B cell (primary cell): ENCODE measurements around the gene QRFP. TPM values are rescaled to one million over a fixed set of nuclear protein-coding genes. Genes with fewer than 3 reads are reported as not detected.

Experiments used
- ATAC-seq: fragments of 200-7000 bp; cut with Tn5 transposase; one replicate; pipeline ENCODE4 v1.10.0; 2021; ENCODE audit warnings: low read depth, mild to moderate bottlenecking, moderate number of reproducible peaks, moderate library complexity
- CTCF ChIA-PET: fragments of 350-600 bp; sonication (Branson Sonifier 250); formaldehyde crosslinking; loops from one replicate; lab custom pipeline; 2021; ENCODE audit warnings: antibody characterized with exemption, inconsistent platforms; lab: Charles Lee
- POLR2A ChIA-PET: fragments of 350-600 bp; sonication (Branson Sonifier 250); formaldehyde crosslinking; loops from one replicate; lab custom pipeline; 2021; ENCODE audit warnings: antibody characterized with exemption; lab: Charles Lee
- DNase-seq: peaks from one replicate; pipeline ENCODE4 v3.0.0; 2013
- H2AFZ ChIP-seq: 2 replicates; pipeline ENCODE4 v1.6.1; 2012; ENCODE audit warnings: mild to moderate bottlenecking, low read depth, low read length; ENCODE audit not compliant: insufficient read depth, poor library complexity, severe bottlenecking
- H3K27ac ChIP-seq, 2 donors: 1 replicate in 1 of 2; 2 replicates in 1 of 2; pipeline ENCODE4 v1.5.1; 2012 to 2013; ENCODE audit warnings: low read length in 2 of 2, mild to moderate bottlenecking in 2 of 2, moderate library complexity in 1 of 2
- H3K27me3 ChIP-seq, 4 experiments: fragments of 200-600 bp in 1 of 4; sonication (generic) in 1 of 4; replicated peaks in 1 of 4; 1 replicate in 2 of 4; 2 replicates in 2 of 4; pipeline versions ENCODE4 v1.6.1 to v1.7.0; 2013 to 2016; ENCODE audit warnings: low read length in 3 of 4, mild to moderate bottlenecking in 2 of 4, mixed read lengths in 1 of 4, moderate library complexity in 1 of 4; ENCODE audit not compliant: insufficient read depth in 4 of 4, control insufficient read depth in 3 of 4; ENCODE audit errors: control extremely low read depth in 1 of 4
- H3K36me3 ChIP-seq, 2 experiments: replicated peaks in 1 of 2; 1 replicate in 1 of 2; 2 replicates in 1 of 2; pipeline versions ENCODE4 v1.6.1 to v1.7.1; 2013; ENCODE audit warnings: low read length in 1 of 2; ENCODE audit not compliant: insufficient read depth in 2 of 2, control insufficient read depth in 1 of 2; ENCODE audit errors: control extremely low read depth in 1 of 2, extremely low read depth in 1 of 2
- H3K4me1 ChIP-seq, 2 donors: fragments of 200-600 bp in 1 of 2; sonication (generic) in 1 of 2; 1 replicate in 1 of 2; 2 replicates in 1 of 2; pipeline versions ENCODE4 v1.5.1 to v1.6.1; 2013 to 2017; ENCODE audit warnings: low read length in 2 of 2; ENCODE audit not compliant: control insufficient read depth in 2 of 2, insufficient read depth in 2 of 2
- H3K4me2 ChIP-seq: replicated peaks from 2 replicates; pipeline ENCODE3; 2012; ENCODE audit warnings: mild to moderate bottlenecking, low read depth, low read length; ENCODE audit not compliant: poor library complexity, severe bottlenecking
- H3K4me3 ChIP-seq, 5 experiments: fragments of 200-600 bp in 1 of 5; sonication (generic) in 1 of 5; 1 replicate in 3 of 5; 2 replicates in 2 of 5; pipeline versions ENCODE4 v1.5.1 to v1.7.0; 2011 to 2016; ENCODE audit warnings: low read length in 4 of 5, mild to moderate bottlenecking in 4 of 5, low read depth in 2 of 5, control low read depth in 1 of 5, moderate library complexity in 1 of 5; ENCODE audit not compliant: insufficient read depth in 1 of 5; ENCODE audit errors: control extremely low read depth in 1 of 5, extremely low read depth in 1 of 5
- H3K79me2 ChIP-seq: fragments of 200-600 bp; sonication (generic); one replicate; pipeline ENCODE4 v1.6.0; 2016; ENCODE audit warnings: low read length; ENCODE audit not compliant: control insufficient read depth, insufficient read depth
- H3K9ac ChIP-seq: fragments of 200-600 bp; sonication (generic); 2 replicates; pipeline ENCODE4 v1.6.1; 2017; ENCODE audit warnings: mild to moderate bottlenecking, low read length, moderate library complexity
- H3K9me3 ChIP-seq, 3 donors: one replicate each; pipeline versions ENCODE4 v1.6.1 to v1.7.1; 2013; ENCODE audit warnings: low read length in 2 of 3; ENCODE audit not compliant: control insufficient read depth in 2 of 3, insufficient read depth in 1 of 3; ENCODE audit errors: control extremely low read depth in 1 of 3
- H4K20me1 ChIP-seq: 2 replicates; pipeline ENCODE4 v1.6.0; 2012; ENCODE audit warnings: mild to moderate bottlenecking, low read length; ENCODE audit not compliant: insufficient read depth, control insufficient read depth, poor library complexity, severe bottlenecking
- H3K27ac Mint-ChIP-seq: one replicate; pipeline ENCODE4 v1.8.0; 2021; ENCODE audit warnings: mixed read lengths
- H3K27me3 Mint-ChIP-seq: one replicate; pipeline ENCODE4 v1.8.0; 2021; ENCODE audit warnings: mixed read lengths
- H3K4me1 Mint-ChIP-seq: one replicate; pipeline ENCODE4 v1.8.0; 2021; ENCODE audit warnings: mixed read lengths
- H3K4me3 Mint-ChIP-seq: one replicate; pipeline ENCODE4 v1.8.0; 2021; ENCODE audit warnings: mixed read lengths
- H3K9me3 Mint-ChIP-seq: one replicate; pipeline ENCODE4 v1.8.0; 2022; ENCODE audit warnings: mixed read lengths; ENCODE audit not compliant: insufficient read depth
- EZH2 ChIP-seq: IDR thresholded peaks from 2 replicates; pipeline ENCODE4 v1.6.1; 2012; ENCODE audit warnings: borderline replicate concordance, low read depth, mild to moderate bottlenecking, moderate library complexity, low read length; ENCODE audit not compliant: insufficient read depth, poor library complexity, severe bottlenecking
- WGBS: methylation state at CpG from one replicate; pipeline ENCODE4 v1.1.5; 2013; ENCODE audit warnings: missing lambda C conversion rate; ENCODE audit not compliant: insufficient coverage; 5-methylcytosine and 5-hydroxymethylcytosine counted together
- intact Hi-C: fragments of 100-400 bp; cut with micrococcal nuclease; formaldehyde crosslinking; loops from one replicate; pipeline ENCODE4 v1.10.0; 2022
- polyA minus RNA-seq: library from RNA; depleted of rRNA, polyadenylated mRNA; stranded (reverse); fragments of >200 nt; gene quantifications from 2 replicates; pipeline ENCODE4 v1.2.3, GENCODE V29; 2012
- polyA plus RNA-seq: library from polyadenylated mRNA; depleted of rRNA; stranded (reverse); fragments of >200 nt; gene quantifications from 2 replicates; pipeline ENCODE4 v1.2.3, GENCODE V29; 2012
- total RNA-seq, 2 donors: library from RNA; stranded (reverse); fragments of 120-200 nt in 1 of 2; gene quantifications; 1 replicate in 1 of 2; 2 replicates in 1 of 2; pipeline versions ENCODE4 v1.2.3 to v1.2.4, GENCODE V29; 2013 to 2022
- TF ChIP-seq, protein P1 (sequence below): fragments of 200-600 bp; IDR thresholded peaks from one replicate; pipeline ENCODE4 v1.8.0; 2022; ENCODE audit warnings: antibody characterized with exemption, mild to moderate bottlenecking

The QRFP gene, protein sequence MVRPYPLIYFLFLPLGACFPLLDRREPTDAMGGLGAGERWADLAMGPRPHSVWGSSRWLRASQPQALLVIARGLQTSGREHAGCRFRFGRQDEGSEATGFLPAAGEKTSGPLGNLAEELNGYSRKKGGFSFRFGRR
- total RNA-seq (not detected in 2 replicates), polyA plus RNA-seq (0.07 TPM in 1 of 2 replicates, not detected in the other), polyA minus RNA-seq (4.5 TPM in 1 of 2 replicates, not detected in the other)
- total RNA-seq (2013): not detected

DNA sequence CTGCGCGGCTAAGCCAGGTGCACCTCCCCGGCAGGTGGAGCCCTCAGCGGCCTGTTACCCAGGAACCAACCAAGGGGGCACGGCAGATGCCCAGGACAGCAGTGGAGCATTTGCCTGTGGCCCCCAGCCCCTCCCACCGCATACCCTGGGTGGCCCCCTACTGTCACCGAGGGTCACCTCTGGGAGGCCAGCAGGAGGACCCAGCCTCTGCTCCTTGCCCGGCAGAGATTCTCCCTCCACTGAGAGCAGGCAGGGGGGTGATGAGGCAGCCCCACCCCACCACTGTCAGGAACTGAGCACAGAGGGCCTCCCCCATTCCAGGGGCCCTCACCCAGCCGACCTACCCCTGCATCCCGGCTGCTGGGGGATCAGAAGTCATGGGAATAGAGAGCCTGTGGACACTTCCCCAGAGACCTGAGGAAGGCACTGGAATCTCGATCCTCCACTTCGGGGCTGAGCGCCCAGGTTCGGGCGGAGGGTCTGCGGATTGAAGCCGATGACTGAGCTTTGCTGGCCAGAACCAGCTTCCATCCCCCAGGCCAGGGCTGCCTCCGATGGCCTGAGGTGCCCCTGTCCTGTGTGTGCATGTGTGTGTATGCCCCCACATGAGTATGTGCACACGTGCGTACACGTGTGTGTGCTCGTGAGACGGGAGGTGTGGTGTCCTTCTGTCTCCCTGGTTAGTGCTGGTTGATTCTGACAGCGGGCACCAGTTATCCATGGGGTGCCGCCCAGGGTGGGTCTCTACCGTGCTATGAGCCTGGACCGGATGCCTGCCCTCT lies at the start of gene QRFP:
Gene QRFP, minus strand, starts transcription at position 580 of the 782 bp plus-strand sequence. CDS start 2,974 bp downstream, outside the sequence.
- Histone ChIP-seq H3K79me2 (no peaks in the 10 kb centered on the region), H2AFZ (no peak within 1 kb of the TSS), H4K20me1 (no peaks in the 10 kb centered on the region), H3K9ac (no peak within 1 kb of the TSS), H3K9me3 (no peaks in the 10 kb centered on the region), H3K27ac (no peak within 1 kb of the TSS), H3K27me3 (peaks cover 0 to 8% (median 0%) of the 10 kb centered on the region in 4 experiments), H3K4me2 (no peak within 1 kb of the TSS), H3K36me3 (no peaks in the 10 kb centered on the region), H3K4me1 (peaks cover 0 to 10% of the 10 kb centered on the region in 2 donors), H3K4me3 (no peak within 1 kb of the TSS)
- TF ChIP-seq, protein P1, sequence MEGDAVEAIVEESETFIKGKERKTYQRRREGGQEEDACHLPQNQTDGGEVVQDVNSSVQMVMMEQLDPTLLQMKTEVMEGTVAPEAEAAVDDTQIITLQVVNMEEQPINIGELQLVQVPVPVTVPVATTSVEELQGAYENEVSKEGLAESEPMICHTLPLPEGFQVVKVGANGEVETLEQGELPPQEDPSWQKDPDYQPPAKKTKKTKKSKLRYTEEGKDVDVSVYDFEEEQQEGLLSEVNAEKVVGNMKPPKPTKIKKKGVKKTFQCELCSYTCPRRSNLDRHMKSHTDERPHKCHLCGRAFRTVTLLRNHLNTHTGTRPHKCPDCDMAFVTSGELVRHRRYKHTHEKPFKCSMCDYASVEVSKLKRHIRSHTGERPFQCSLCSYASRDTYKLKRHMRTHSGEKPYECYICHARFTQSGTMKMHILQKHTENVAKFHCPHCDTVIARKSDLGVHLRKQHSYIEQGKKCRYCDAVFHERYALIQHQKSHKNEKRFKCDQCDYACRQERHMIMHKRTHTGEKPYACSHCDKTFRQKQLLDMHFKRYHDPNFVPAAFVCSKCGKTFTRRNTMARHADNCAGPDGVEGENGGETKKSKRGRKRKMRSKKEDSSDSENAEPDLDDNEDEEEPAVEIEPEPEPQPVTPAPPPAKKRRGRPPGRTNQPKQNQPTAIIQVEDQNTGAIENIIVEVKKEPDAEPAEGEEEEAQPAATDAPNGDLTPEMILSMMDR: no peak
- no peak for TF ChIP-seq EZH2
- ATAC-seq (no peak), DNase-seq (no peak)
- Mint-ChIP-seq H3K4me3 (no peak within 1 kb of the TSS), H3K9me3 (no peaks in the 10 kb centered on the region), H3K27ac (no peak within 1 kb of the TSS), H3K4me1 (peaks cover 6% of the 10 kb centered on the region), H3K27me3 (no peaks in the 10 kb centered on the region)
- ChIA-PET POLR2A (no interaction called here), CTCF (no interaction called here)
- intact Hi-C loops: no loop called here
- 93% methylated on average over 26 of the region's 27 CpGs for WGBS

DNA sequence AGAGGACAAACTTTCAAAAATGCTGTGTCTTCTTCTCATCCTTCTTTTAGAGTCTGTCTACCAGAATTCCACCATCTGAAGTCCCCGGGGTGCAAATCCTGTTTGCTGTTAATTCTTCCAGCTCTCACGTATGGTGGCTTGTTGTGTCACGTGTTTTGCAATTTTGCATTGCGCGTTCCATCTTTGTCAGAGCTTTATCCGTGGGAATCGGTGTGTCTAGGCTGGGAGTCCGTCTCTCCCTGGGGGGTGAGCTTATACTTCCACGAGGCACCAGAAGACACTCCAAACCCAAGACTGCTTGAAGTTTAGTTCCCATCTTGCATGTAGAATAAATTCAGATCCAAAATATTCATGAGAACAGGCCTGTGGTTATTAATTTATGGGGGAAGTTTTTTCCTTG lies 48.6 kb upstream of the QRFP start:
- peaks cover 9% of the 10 kb centered on the region for H3K4me1 Mint-ChIP-seq
- peaks cover 0 to 13% (median 0%) of the 10 kb centered on the region in 3 donors for H3K9me3 ChIP-seq
- no peaks in the 10 kb centered on the region for H3K36me3 ChIP-seq
- no peak for ATAC-seq
- H2AFZ ChIP-seq: no peak overlapping the region
- peaks cover 9 to 11% of the 10 kb centered on the region in 2 donors for H3K4me1 ChIP-seq
- H3K4me2 ChIP-seq: no peak overlapping the region
- no peak overlapping the region for H3K27ac ChIP-seq
- H3K4me3 ChIP-seq: no peak overlapping the region
- no peak overlapping the region for H3K4me3 Mint-ChIP-seq
- H3K9me3 Mint-ChIP-seq: peaks cover 3% of the 10 kb centered on the region
- no peak for DNase-seq
- no peak overlapping the region for H3K9ac ChIP-seq
- no peaks in the 10 kb centered on the region for H3K79me2 ChIP-seq
- H3K27ac Mint-ChIP-seq: no peak overlapping the region
- peaks cover 69% of the 10 kb centered on the region for H3K27me3 Mint-ChIP-seq
- H3K27me3 ChIP-seq: peaks cover 0 to 30% (median 8%) of the 10 kb centered on the region in 4 experiments
- ChIA-PET CTCF (no interaction called here), POLR2A (no interaction called here)
- WGBS: 100% methylated on average over 1 of the region's 9 CpGs
- intact Hi-C loops: no loop called here
- no peaks in the 10 kb centered on the region for H4K20me1 ChIP-seq
- no peak for TF ChIP-seq EZH2
- TF ChIP-seq, protein P1: no peak
